ENCODE data around the gene FAM120A. TPM values are rescaled to one million over a fixed set of nuclear protein-coding genes. Genes with fewer than 3 reads are reported as not detected.
A peak's percentile ranks its signal among the peaks of the same experiment; 100 is the strongest.

The FAM120A gene
- total and polyA plus RNA-seq, 2 of the 13 experiments (the other 11 are each of a cell fraction or from before 2014, with no cell fraction given): 41.3 to 44.4 TPM

DNA sequence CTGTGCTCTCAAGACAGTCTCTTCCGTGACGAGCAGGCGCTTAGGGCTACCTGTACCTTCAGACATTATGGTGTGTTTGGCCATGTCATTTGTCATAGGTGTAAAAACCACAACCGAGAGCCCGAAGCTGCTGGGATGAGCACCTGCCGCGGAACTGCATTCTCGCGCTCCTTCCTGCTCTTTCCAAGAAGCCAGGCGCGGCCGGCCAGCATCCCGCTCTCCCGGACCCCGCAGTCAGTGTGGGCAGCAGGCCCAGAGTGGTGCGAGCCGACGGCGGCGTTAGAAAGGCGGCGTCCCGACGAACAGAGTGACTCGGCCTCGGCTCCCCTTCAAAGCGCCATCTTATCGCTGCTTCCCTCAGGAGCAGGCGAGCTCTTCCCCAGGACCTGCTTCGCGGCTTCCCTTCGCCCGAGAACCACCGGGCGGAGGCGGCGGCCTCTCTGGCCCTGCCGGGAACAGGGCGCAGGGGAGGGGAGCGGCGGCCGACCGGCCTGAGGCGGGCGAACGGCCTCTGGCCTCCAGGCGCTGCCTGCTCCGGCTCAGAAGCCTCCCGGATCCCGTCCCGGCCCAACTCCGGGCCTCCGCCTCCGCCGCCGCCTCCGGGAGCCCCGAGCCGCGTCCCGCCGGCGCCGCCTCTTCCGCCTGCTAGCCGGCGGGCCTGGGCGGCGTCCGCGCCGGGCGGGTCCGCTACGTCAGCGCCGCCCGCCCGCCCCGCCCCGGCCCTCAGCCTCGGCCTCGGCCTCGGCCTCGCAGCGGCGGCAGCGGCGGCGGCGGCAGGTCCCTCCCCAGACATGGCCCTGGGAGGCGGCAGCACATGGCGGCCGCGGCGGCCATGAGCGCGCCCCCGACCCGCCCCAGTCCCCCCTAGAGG is at the start of gene FAM120A (continued):
- TF ChIP-seq GLMP (CRISPR knock-in tag; IDR thresholded peaks at IDR 0.05; ENCODE audit: borderline replicate concordance) (no peak), ARNT2 (CRISPR knock-in tag; IDR thresholded peaks at IDR 0.05; ENCODE audit: low read depth) (peak; percentile 67; the same call in 1 of the 2 replicates), ZNF274 (CRISPR knock-in tag; IDR thresholded peaks at IDR 0.05) (0 out of 2 replicates have a peak, but pooled peaks have one; percentile 33), ISX (CRISPR knock-in tag; conservative IDR thresholded peaks at IDR 0.05) (0 out of 2 replicates have a peak, but pooled peaks have one; percentile 26), SOX6 (IDR thresholded peaks at IDR 0.05) (no peak), SOX6 (CRISPR knock-in tag; IDR thresholded peaks at IDR 0.05) (peak; percentile 45)

- Histone ChIP-seq H2AFZ (ENCODE audit: low read length) (no peak overlapping the region), H3K36me3 (replicated peaks in 1 of 2; ENCODE audit: control insufficient read depth in 1 of 2, insufficient read depth in 2 of 2, low read length in 2 of 2) (no peaks in the 10 kb centered on the region), H3K9ac (ENCODE audit: insufficient read depth, low read depth, low read length) (no peak overlapping the region), H3K27ac (ENCODE audit: extremely low read length, insufficient read depth, low read length) (no peak overlapping the region), H3K4me2 (ENCODE audit: low read depth, low read length) (no peak overlapping the region), H3K4me1 (ENCODE audit: insufficient read depth, low read length) (no peaks in the 10 kb centered on the region), H3K27me3 (ENCODE audit: control insufficient read depth in 1 of 2, insufficient read depth in 2 of 2, low read length in 2 of 2) (peaks cover 0 to 3% of the 10 kb centered on the region in 2 experiments; a peak in 2 of 5 replicates), H4K20me1 (ENCODE audit: insufficient read depth, low read length) (no peaks in the 10 kb centered on the region), H3K79me2 (ENCODE audit: insufficient read depth, low read length) (no peaks in the 10 kb centered on the region), H3K4me3 (replicated peaks in 1 of 3; ENCODE audit: insufficient read depth in 1 of 3, low read depth in 2 of 3, low read length in 3 of 3) (no peak overlapping the region), H3K9me3 (ENCODE audit: low read length) (no peaks in the 10 kb centered on the region)
- WGBS (ENCODE audit: low lambda C conversion rate): 51% methylated on average over 5 of the region's 5 CpGs
- no TSS peak for BruUV-seq (replicated peaks)
- ATAC-seq (no peak), FAIRE-seq (no peak), DNase-seq (ENCODE audit: low spot score) (no peak)
- intact Hi-C loops (cut with micrococcal nuclease; ENCODE audit: unreplicated experiment) (loop anchor here (5.0 kb wide), 1 partner anchor 71 kb away; no protein-coding TSS in a partner anchor), in situ Hi-C loops (cut with HindIII; ENCODE audit: extremely low pct_ligation_motif_present, low pct_unique_long_range_greater_than_20kb) (no loop called here)
- ChIA-PET POLR2A (no interaction called here), CTCF (ENCODE audit: low intra/inter-chr PET ratio, low total read pairs) (no interaction called here)
- TF ChIP-seq MTA1 (CRISPR knock-in tag; IDR thresholded peaks at IDR 0.05; ENCODE audit: borderline replicate concordance): no peak
Measured at GRCh38 chr9:93406371-93406770, 45.1 kb upstream of the FAM120A start.

Measured in HepG2 (cell line).